Retinal pigment epithelial cell (primary cell): Measurements from ENCODE around the gene GRID1.

Experiments
- DNase-seq: peaks from one replicate; pipeline ENCODE4 v3.0.0-alpha.2; 2010; ENCODE audit warnings: low read depth
- H3K4me3 ChIP-seq: 2 replicates; pipeline ENCODE4 v1.5.1; 2011; ENCODE audit warnings: mild to moderate bottlenecking, low read length, control low read depth, moderate library complexity
- CTCF ChIP-seq: conservative IDR thresholded peaks from 2 replicates; pipeline ENCODE4 v1.5.1; 2011; ENCODE audit warnings: low read depth, low read length, control low read depth, inconsistent platforms

GRID1 gene

GRCh38 chr10:85993140-85993539 is 373.5 kb downstream of the GRID1 start:
- no peak for DNase-seq
- TF ChIP-seq CTCF: no peak
- H3K4me3 ChIP-seq: no peak overlapping the region

GRCh38 chr10:85992324-85992723 is 374.3 kb downstream of the GRID1 start:
- TF ChIP-seq CTCF: no peak
- no peak overlapping the region for H3K4me3 ChIP-seq
- DNase-seq: no peak

GRCh38 chr10:85986777-85987176 is 379.8 kb downstream of the GRID1 start:
- TF ChIP-seq CTCF: no peak
- H3K4me3 ChIP-seq: no peak overlapping the region
- DNase-seq: no peak

- TF ChIP-seq CTCF: no peak
- DNase-seq: no peak
Measured at GRCh38 chr10:85983051-85983450, 383.5 kb downstream of the GRID1 start.

GRCh38 chr10:85979598-85979997 is 387.0 kb downstream of the GRID1 start:
- TF ChIP-seq CTCF: no peak
- H3K4me3 ChIP-seq: no peak overlapping the region
- no peak for DNase-seq

More at GRCh38 chr10:85983051-85983450, 383.5 kb downstream of the GRID1 start:
- H3K4me3 ChIP-seq: no peak overlapping the region

- TF ChIP-seq CTCF: no peak
- no peak overlapping the region for H3K4me3 ChIP-seq
- DNase-seq: no peak
Measured at GRCh38 chr10:85978566-85979358, 387.8 kb downstream of the GRID1 start.

- H3K4me3 ChIP-seq: no peak overlapping the region
- no peak for DNase-seq
- no peak for TF ChIP-seq CTCF
Measured at GRCh38 chr10:85977642-85978041, 389.0 kb downstream of the GRID1 start.
